ENCODE measurements around the gene BTN1A1.

DNA sequence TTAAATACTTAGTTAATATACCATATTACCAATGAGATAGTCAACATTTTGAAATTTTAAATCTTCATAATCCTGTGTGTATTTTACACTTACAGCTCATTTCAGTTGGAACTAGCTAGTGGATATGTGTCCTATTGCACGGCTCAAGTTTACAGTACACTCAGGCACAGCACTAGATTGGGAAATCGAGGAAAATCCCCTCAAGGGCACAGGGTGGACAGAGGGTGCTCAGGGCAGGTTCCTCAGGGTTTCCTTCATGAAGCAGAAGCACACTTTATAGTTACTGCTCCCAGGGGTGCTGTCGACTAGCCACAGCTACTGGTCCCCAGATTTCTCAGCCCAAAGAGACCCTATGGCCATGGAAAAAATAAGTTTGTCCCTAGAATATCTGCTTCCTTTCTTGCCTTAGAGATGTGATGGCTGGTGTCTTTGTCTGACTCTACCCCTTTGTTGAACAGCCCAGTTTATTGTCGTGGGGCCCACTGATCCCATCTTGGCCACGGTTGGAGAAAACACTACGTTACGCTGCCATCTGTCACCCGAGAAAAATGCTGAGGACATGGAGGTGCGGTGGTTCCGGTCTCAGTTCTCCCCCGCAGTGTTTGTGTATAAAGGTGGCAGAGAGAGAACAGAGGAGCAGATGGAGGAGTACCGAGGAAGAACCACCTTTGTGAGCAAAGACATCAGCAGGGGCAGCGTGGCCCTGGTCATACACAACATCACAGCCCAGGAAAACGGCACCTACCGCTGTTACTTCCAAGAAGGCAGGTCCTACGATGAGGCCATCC, 40.9 kb upstream of the BTN1A1 start:
- TF ChIP-seq, protein P1, sequence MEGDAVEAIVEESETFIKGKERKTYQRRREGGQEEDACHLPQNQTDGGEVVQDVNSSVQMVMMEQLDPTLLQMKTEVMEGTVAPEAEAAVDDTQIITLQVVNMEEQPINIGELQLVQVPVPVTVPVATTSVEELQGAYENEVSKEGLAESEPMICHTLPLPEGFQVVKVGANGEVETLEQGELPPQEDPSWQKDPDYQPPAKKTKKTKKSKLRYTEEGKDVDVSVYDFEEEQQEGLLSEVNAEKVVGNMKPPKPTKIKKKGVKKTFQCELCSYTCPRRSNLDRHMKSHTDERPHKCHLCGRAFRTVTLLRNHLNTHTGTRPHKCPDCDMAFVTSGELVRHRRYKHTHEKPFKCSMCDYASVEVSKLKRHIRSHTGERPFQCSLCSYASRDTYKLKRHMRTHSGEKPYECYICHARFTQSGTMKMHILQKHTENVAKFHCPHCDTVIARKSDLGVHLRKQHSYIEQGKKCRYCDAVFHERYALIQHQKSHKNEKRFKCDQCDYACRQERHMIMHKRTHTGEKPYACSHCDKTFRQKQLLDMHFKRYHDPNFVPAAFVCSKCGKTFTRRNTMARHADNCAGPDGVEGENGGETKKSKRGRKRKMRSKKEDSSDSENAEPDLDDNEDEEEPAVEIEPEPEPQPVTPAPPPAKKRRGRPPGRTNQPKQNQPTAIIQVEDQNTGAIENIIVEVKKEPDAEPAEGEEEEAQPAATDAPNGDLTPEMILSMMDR (IDR thresholded peaks at IDR 0.05; ENCODE audit: low read depth, low read length): no peak
- TF ChIP-seq EZH2phosphoT487 (IDR thresholded peaks at IDR 0.05; ENCODE audit: low read depth): no peak
